ELR (cell line): ENCODE results near the gene ACP4.

Experiments used
- DNase-seq: peaks from one replicate; pipeline ENCODE4 v3.0.0-alpha.2; 2015; ENCODE audit warnings: low read depth

ACP4 gene

GRCh38 chr19:50822661-50823208 lies 32.5 kb downstream of the ACP4 start:
- no peak for DNase-seq

- DNase-seq = no peak
Measured at GRCh38 chr19:50823389-50824042, 33.3 kb downstream of the ACP4 start, which contains the start of gene KLK1. Gene KLK1, minus strand, starts transcription at chr19:50823787. Its CDS starts 39 bp downstream, at chr19:50823748.

- no peak for DNase-seq
Measured at GRCh38 chr19:50826492-50827240, 36.5 kb downstream of the ACP4 start.

GRCh38 chr19:50827476-50827875 lies 37.3 kb downstream of the ACP4 start:
- no peak for DNase-seq

- DNase-seq = no peak
Measured at GRCh38 chr19:50829801-50830200, 39.6 kb downstream of the ACP4 start.

- no peak for DNase-seq
Measured at GRCh38 chr19:50830266-50831025, 40.2 kb downstream of the ACP4 start.

GRCh38 chr19:50831026-50831396 lies 40.8 kb downstream of the ACP4 start:
- DNase-seq = no peak

- DNase-seq = no peak
Measured at GRCh38 chr19:50832666-50833065, 42.5 kb downstream of the ACP4 start.

- DNase-seq = no peak
Measured at GRCh38 chr19:50833117-50833801, 43.0 kb downstream of the ACP4 start, which contains the start of gene KLK15. Gene KLK15, minus strand, starts transcription at chr19:50833574. Its CDS starts 2,082 bp downstream, at chr19:50831492.

- no peak for DNase-seq
Measured at GRCh38 chr19:50833802-50834167, 43.6 kb downstream of the ACP4 start.

GRCh38 chr19:50835103-50835784 lies 45.0 kb downstream of the ACP4 start:
- peak; percentile 4 for DNase-seq

- peak; percentile 61 for DNase-seq
Measured at GRCh38 chr19:50835785-50836542, 45.7 kb downstream of the ACP4 start.

GRCh38 chr19:50836543-50837195 lies 46.5 kb downstream of the ACP4 start:
- DNase-seq = no peak

GRCh38 chr19:50837300-50837699 lies 47.1 kb downstream of the ACP4 start:
- DNase-seq = no peak

GRCh38 chr19:50838239-50838638 lies 48.0 kb downstream of the ACP4 start:
- peak; percentile 17 for DNase-seq

- DNase-seq = no peak
Measured at GRCh38 chr19:50839712-50840655, 49.8 kb downstream of the ACP4 start.

- DNase-seq = no peak
Measured at GRCh38 chr19:50842130-50842529, 51.9 kb downstream of the ACP4 start.

- no peak for DNase-seq
Measured at GRCh38 chr19:50843205-50843604, 53.0 kb downstream of the ACP4 start.

- no peak for DNase-seq
Measured at GRCh38 chr19:50843701-50844221, 53.5 kb downstream of the ACP4 start.
